Measurements from ENCODE around the gene MUC13. TPM values are rescaled to one million over a fixed set of nuclear protein-coding genes. Genes with fewer than 3 reads are reported as not detected.

Gene MUC13
- total and polyA plus RNA-seq, 4 experiments from 2014 or later: not detected

GRCh38 chr3:124972457-124972856 lies 37.9 kb upstream of the MUC13 start:
- intact Hi-C loops (cut with micrococcal nuclease): no loop called here
- Histone ChIP-seq H3K27me3 (ENCODE audit: insufficient read depth, low read length) (no peaks in the 10 kb centered on the region), H3K36me3 (ENCODE audit: insufficient read depth, low read length) (peaks cover 12% of the 10 kb centered on the region), H3K4me1 (ENCODE audit: insufficient read depth, low read length) (no peaks in the 10 kb centered on the region), H3K4me3 (ENCODE audit: low read length in 2 of 2) (no peak overlapping the region), H3K9me3 (ENCODE audit: control insufficient read depth in 1 of 2, low read length in 2 of 2) (no peaks in the 10 kb centered on the region), H3K27ac (ENCODE audit: low read depth, low read length) (no peak overlapping the region)
- no peak for DNase-seq
- no peaks in the 10 kb centered on the region for H3K27me3 Mint-ChIP-seq
- no peak overlapping the region for H3K4me3 Mint-ChIP-seq
- peaks cover 0 to 2% (median 0%) of the 10 kb centered on the region in 4 donors for H3K4me1 Mint-ChIP-seq
- H3K36me3 Mint-ChIP-seq: peaks cover 65 to 82% of the 10 kb centered on the region in 2 donors
- ChIA-PET CTCF (ENCODE audit: partially characterized antibody) (no interaction called here), POLR2A (ENCODE audit: partially characterized antibody) (no interaction called here)
- no peaks in the 10 kb centered on the region for H3K9me3 Mint-ChIP-seq
- no peak overlapping the region for H3K27ac Mint-ChIP-seq

GRCh38 chr3:124969963-124970722 lies 35.6 kb upstream of the MUC13 start:
- H3K27ac Mint-ChIP-seq: no peak overlapping the region
- no peaks in the 10 kb centered on the region for H3K4me1 Mint-ChIP-seq
- peaks cover 12% of the 10 kb centered on the region for H3K36me3 ChIP-seq (ENCODE audit: insufficient read depth, low read length)

GRCh38 chr3:124969190-124969589 lies 34.6 kb upstream of the MUC13 start:
- no peaks in the 10 kb centered on the region for H3K27me3 ChIP-seq (ENCODE audit: insufficient read depth, low read length)
- H3K27ac ChIP-seq (ENCODE audit: low read depth, low read length): no peak overlapping the region
- Mint-ChIP-seq H3K4me1 (no peaks in the 10 kb centered on the region), H3K27ac (peak overlapping the region in 1 of 7 donors; percentile 31), H3K36me3 (peaks cover 43 to 54% of the 10 kb centered on the region in 2 donors), H3K4me3 (no peak overlapping the region), H3K9me3 (no peaks in the 10 kb centered on the region), H3K27me3 (no peaks in the 10 kb centered on the region)
- no peaks in the 10 kb centered on the region for H3K4me1 ChIP-seq (ENCODE audit: insufficient read depth, low read length)
- intact Hi-C loops (cut with micrococcal nuclease): no loop called here
- H3K9me3 ChIP-seq (ENCODE audit: control insufficient read depth in 1 of 2, low read length in 2 of 2): no peaks in the 10 kb centered on the region
- peaks cover 12% of the 10 kb centered on the region for H3K36me3 ChIP-seq (ENCODE audit: insufficient read depth, low read length)
- DNase-seq: no peak
- CTCF ChIA-PET (ENCODE audit: partially characterized antibody): no interaction called here
- H3K4me3 ChIP-seq (ENCODE audit: low read length in 2 of 2): no peak overlapping the region
- POLR2A ChIA-PET (ENCODE audit: partially characterized antibody): no interaction called here

More at GRCh38 chr3:124969963-124970722, 35.6 kb upstream of the MUC13 start:
- DNase-seq: no peak
- POLR2A ChIA-PET (ENCODE audit: partially characterized antibody): no interaction called here
- no peaks in the 10 kb centered on the region for H3K9me3 Mint-ChIP-seq
- H3K27me3 ChIP-seq (ENCODE audit: insufficient read depth, low read length): no peaks in the 10 kb centered on the region
- CTCF ChIA-PET (ENCODE audit: partially characterized antibody): no interaction called here
- H3K4me3 Mint-ChIP-seq: no peak overlapping the region
- H3K4me3 ChIP-seq (ENCODE audit: low read length in 2 of 2): no peak overlapping the region
- intact Hi-C loops (cut with micrococcal nuclease): no loop called here
- H3K27me3 Mint-ChIP-seq: no peaks in the 10 kb centered on the region
- peaks cover 50 to 63% of the 10 kb centered on the region in 2 donors for H3K36me3 Mint-ChIP-seq
- H3K9me3 ChIP-seq (ENCODE audit: control insufficient read depth in 1 of 2, low read length in 2 of 2): no peaks in the 10 kb centered on the region
- H3K4me1 ChIP-seq (ENCODE audit: insufficient read depth, low read length): no peaks in the 10 kb centered on the region
- no peak overlapping the region for H3K27ac ChIP-seq (ENCODE audit: low read depth, low read length)

GRCh38 chr3:124967964-124968363 lies 33.4 kb upstream of the MUC13 start:
- H3K27me3 Mint-ChIP-seq: no peaks in the 10 kb centered on the region
- H3K4me3 ChIP-seq (ENCODE audit: low read length in 2 of 2): no peak overlapping the region
- peaks cover 35 to 41% of the 10 kb centered on the region in 2 donors for H3K36me3 Mint-ChIP-seq
- H3K4me1 ChIP-seq (ENCODE audit: insufficient read depth, low read length): no peaks in the 10 kb centered on the region
- H3K27me3 ChIP-seq (ENCODE audit: insufficient read depth, low read length): no peaks in the 10 kb centered on the region
- peak overlapping the region in 1 of 7 donors; percentile 48 for H3K27ac Mint-ChIP-seq
- ChIA-PET CTCF (ENCODE audit: partially characterized antibody) (no interaction called here), POLR2A (ENCODE audit: partially characterized antibody) (no interaction called here)
- intact Hi-C loops (cut with micrococcal nuclease): no loop called here
- peaks cover 12% of the 10 kb centered on the region for H3K36me3 ChIP-seq (ENCODE audit: insufficient read depth, low read length)
- H3K27ac ChIP-seq (ENCODE audit: low read depth, low read length): no peak overlapping the region
- no peak for DNase-seq
- no peaks in the 10 kb centered on the region for H3K9me3 Mint-ChIP-seq
- H3K9me3 ChIP-seq (ENCODE audit: control insufficient read depth in 1 of 2, low read length in 2 of 2): no peaks in the 10 kb centered on the region
- no peak overlapping the region for H3K4me3 Mint-ChIP-seq
- no peaks in the 10 kb centered on the region for H3K4me1 Mint-ChIP-seq

GRCh38 chr3:124966521-124967445 lies 32.2 kb upstream of the MUC13 start:
- no peaks in the 10 kb centered on the region for H3K27me3 ChIP-seq (ENCODE audit: insufficient read depth, low read length)
- Mint-ChIP-seq H3K4me3 (no peak overlapping the region), H3K27ac (peak overlapping the region in 1 of 7 donors; percentile 19), H3K9me3 (no peaks in the 10 kb centered on the region), H3K4me1 (no peaks in the 10 kb centered on the region), H3K36me3 (peaks cover 26 to 31% of the 10 kb centered on the region in 2 donors), H3K27me3 (no peaks in the 10 kb centered on the region)
- POLR2A ChIA-PET (ENCODE audit: partially characterized antibody): no interaction called here
- H3K9me3 ChIP-seq (ENCODE audit: control insufficient read depth in 1 of 2, low read length in 2 of 2): no peaks in the 10 kb centered on the region
- H3K4me1 ChIP-seq (ENCODE audit: insufficient read depth, low read length): no peaks in the 10 kb centered on the region
- CTCF ChIA-PET (ENCODE audit: partially characterized antibody): no interaction called here
- intact Hi-C loops (cut with micrococcal nuclease): no loop called here
- H3K36me3 ChIP-seq (ENCODE audit: insufficient read depth, low read length): peaks cover 12% of the 10 kb centered on the region
- H3K4me3 ChIP-seq (ENCODE audit: low read length in 2 of 2): no peak overlapping the region
- DNase-seq: no peak
- H3K27ac ChIP-seq (ENCODE audit: low read depth, low read length): no peak overlapping the region

GRCh38 chr3:124965413-124965812 lies 30.9 kb upstream of the MUC13 start:
- H3K27me3 Mint-ChIP-seq: no peaks in the 10 kb centered on the region
- POLR2A ChIA-PET (ENCODE audit: partially characterized antibody): no interaction called here
- Histone ChIP-seq H3K36me3 (ENCODE audit: insufficient read depth, low read length) (peaks cover 10% of the 10 kb centered on the region), H3K27me3 (ENCODE audit: insufficient read depth, low read length) (no peaks in the 10 kb centered on the region), H3K4me3 (ENCODE audit: low read length in 2 of 2) (no peak overlapping the region), H3K9me3 (ENCODE audit: control insufficient read depth in 1 of 2, low read length in 2 of 2) (no peaks in the 10 kb centered on the region), H3K4me1 (ENCODE audit: insufficient read depth, low read length) (no peaks in the 10 kb centered on the region), H3K27ac (ENCODE audit: low read depth, low read length) (no peak overlapping the region)
- H3K36me3 Mint-ChIP-seq: peaks cover 21 to 24% of the 10 kb centered on the region in 2 donors
- no peaks in the 10 kb centered on the region for H3K4me1 Mint-ChIP-seq
- DNase-seq: no peak
- CTCF ChIA-PET (ENCODE audit: partially characterized antibody): no interaction called here
- no peak overlapping the region for H3K27ac Mint-ChIP-seq
- no peaks in the 10 kb centered on the region for H3K9me3 Mint-ChIP-seq
- no peak overlapping the region for H3K4me3 Mint-ChIP-seq
- intact Hi-C loops (cut with micrococcal nuclease): no loop called here

- no peak overlapping the region for H3K4me3 ChIP-seq (ENCODE audit: low read length in 2 of 2)
- no peak for DNase-seq
- H3K36me3 ChIP-seq (ENCODE audit: insufficient read depth, low read length): peaks cover 3% of the 10 kb centered on the region
- no peaks in the 10 kb centered on the region for H3K27me3 ChIP-seq (ENCODE audit: insufficient read depth, low read length)
- H3K4me1 Mint-ChIP-seq: no peaks in the 10 kb centered on the region
- POLR2A ChIA-PET (ENCODE audit: partially characterized antibody): no interaction called here
- intact Hi-C loops (cut with micrococcal nuclease): no loop called here
- no peak overlapping the region for H3K4me3 Mint-ChIP-seq
- no peak overlapping the region for H3K27ac ChIP-seq (ENCODE audit: low read depth, low read length)
- peak overlapping the region in 1 of 7 donors; percentile 1 for H3K27ac Mint-ChIP-seq
- no peaks in the 10 kb centered on the region for H3K27me3 Mint-ChIP-seq
- H3K36me3 Mint-ChIP-seq: peaks cover 12 to 14% of the 10 kb centered on the region in 2 donors
- no peaks in the 10 kb centered on the region for H3K9me3 ChIP-seq (ENCODE audit: control insufficient read depth in 1 of 2, low read length in 2 of 2)
- H3K9me3 Mint-ChIP-seq: no peaks in the 10 kb centered on the region
- no peaks in the 10 kb centered on the region for H3K4me1 ChIP-seq (ENCODE audit: insufficient read depth, low read length)
- CTCF ChIA-PET (ENCODE audit: partially characterized antibody): no interaction called here
These were observed 29.8 kb upstream of the MUC13 start for GRCh38 chr3:124964387-124964786.
